ENCODE results near the gene SP6. TPM values are rescaled to one million over a fixed set of nuclear protein-coding genes. Genes with fewer than 3 reads are reported as not detected.

SP6 gene
- 0.22 and 0.43 TPM in 2 replicates for total RNA-seq

DNA sequence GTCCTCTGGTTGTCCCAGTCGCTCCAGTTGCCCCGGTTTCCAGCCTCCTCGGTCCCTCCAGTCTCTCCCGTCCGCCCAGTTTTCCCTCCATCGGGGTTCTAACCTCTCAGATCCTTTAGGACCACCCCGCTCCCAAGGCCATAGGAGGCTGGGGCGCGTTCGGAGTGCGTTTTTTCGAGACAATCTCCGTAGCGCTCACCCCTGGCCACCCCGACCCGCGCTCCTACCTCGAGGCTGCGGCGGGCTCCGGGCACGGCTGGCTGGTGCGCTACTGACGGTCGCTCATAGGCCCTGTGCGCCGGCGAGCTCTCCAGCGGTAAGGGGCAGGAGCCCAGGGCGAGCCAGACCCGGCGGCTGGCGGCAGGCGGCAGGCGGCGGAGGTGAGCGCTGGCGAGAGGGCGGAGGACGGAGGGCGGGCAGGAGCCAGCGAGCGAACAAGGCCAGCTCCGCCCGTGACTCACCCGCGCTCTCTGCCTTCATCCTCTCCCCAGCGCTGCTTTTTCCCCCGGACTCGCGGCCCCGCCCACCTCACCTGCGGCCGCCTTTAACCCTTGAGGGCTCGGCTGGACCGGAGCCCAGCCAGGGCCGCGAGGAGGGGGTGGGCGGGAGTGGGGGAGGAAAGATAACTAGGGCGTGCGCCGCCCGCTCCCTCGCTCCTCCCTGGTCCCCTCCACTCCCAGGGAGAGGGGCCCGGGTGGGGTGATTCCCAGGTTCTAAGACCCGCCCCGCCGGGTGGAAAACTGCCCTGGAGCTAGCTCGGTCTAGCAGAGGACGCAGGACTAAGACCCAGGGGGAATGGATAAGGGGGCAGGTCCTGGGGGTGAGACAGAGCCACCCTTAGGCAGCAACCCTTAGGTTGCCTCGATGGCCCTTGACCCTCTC is at the start of gene SP6:
TSS of gene SP6 (minus strand) at position 472 of the 882 bp plus-strand sequence. CDS start 2,734 bp downstream, outside the sequence.

DNA sequence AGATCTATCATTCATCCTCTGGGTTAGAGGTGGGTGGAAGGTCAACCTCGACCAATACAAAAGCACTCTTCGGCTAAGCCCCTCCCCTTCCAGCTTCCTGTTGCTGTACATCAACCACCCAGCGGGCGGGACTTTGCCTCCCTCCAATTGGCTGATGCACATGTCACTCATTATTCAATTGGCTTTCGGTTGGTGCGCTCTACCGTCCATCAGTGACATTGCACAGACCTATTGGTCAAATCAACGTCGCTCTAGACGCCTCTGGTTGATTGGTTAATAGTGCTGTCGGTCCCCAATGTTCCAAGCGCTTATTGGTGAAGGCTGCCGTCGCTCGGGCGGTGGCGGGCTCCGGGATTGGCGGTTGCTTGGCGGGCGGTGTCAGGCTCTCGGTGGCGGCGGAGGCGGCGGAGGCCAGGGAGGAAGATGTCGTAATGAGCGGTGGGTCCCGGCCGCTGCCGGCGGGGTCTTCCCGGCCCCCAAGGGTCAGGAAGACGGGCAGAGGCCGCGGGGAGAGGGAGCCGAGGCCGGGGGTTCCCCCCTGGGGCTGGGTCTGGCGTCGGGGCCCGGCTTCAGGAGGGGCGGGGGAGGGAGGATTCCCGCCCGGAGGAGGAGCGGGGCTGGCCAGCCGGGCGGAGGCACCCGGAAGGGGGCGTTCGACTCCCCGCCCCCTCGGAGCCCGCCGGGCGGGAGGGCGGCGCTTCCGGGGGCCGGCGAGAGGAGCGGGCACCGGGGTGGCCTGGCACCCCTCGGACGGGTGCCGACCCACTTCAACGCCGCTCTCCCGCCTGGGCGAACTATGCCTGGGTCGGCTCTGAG is 45.1 kb upstream of the SP6 start, which contains the start of gene SP2:
TSS of gene SP2 (plus strand) at position 381 of the 816 bp plus-strand sequence. CDS start at position 432, 51 bp downstream.

DNA sequence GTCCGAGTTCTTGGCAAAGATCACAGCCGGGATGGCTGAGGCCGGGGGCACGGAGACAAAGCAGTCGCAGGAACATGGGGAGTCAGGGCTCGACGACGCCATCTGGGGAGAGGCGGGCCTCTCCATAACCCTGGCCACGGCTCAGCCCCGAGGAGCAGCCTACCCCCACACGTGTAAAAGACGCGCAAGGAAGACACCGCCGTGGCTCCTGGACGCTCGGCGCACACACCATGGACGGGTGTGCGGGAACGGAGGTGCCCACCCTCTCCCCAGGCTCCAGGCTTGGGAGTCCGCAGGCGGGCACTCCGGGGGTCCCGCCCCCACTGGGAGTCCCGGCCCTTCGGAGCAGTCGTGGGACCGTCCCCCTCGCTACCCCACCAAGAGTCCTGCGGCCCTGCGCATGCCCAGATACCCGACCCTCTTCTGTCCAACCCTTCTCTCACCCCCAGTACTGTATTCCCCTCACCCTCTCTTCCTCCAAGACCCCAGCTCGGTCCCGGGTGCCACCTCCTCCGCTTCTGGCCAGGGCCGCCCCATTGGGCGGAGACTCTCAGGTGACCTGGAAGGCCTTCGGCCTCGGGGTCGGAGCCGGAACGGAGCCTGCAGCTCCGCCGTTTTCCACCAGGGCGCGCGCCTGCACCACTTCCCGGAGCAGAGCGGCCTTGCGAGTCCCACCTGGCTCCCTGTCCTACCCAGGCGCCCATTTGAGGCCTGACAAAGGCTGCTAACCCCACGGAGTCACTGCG is 10.0 kb downstream of the SP6 start, which contains the start of gene SCRN2:
TSS of gene SCRN2 (minus strand) at position 532 of the 746 bp plus-strand sequence. CDS start at position 102, 430 bp downstream.

DNA sequence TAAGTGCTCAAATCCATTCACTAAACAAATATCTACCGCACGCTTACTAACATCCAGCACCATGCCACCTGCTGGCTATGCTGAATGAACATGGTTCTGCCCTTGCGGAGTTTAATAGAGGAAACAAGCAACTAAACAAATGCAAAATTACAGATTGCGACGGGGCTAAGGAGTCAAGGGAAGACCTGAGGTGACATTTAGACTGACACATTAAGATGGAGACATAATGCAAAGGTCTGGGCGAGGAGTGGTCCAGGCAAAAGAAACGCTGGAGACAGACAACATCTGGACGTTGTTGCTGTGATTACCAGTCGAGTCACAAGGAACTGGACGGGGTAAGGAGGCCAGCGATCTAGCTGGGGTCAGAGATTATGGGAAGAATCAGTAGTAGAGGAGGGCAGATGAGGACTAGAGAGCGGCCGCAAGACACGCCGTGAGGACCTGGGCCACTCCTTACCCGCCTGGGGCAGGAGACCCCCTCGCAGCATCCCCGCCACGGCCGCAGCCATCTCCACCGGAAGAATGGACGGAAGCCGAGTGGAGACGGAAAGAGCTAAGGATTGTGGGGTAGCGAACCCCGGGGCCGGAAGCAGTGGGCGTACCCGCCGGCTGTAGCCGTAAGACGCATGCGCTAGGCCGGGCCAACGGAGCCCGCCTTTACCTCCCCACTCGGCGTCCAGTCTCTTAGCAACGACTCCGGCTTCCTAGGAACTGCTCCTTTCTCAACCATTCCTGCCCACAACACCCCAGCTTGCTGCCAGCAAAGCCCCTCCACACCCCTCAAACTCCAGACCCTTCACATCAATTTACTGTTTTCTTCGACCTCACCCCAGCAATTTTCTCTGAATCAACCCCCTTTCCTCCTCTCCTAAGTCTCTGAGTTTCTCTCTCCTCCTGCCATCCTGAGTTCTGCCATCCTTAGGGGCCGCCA is 19.7 kb downstream of the SP6 start, which contains the start of the genes LRRC46 and MRPL10:
TSS of gene LRRC46 (plus strand) at position 668 of the 931 bp plus-strand sequence. CDS start 320 bp downstream, outside the sequence.
TSS of gene MRPL10 (minus strand) at position 539 of the 931 bp plus-strand sequence. CDS start at position 509, 30 bp downstream.

DNA sequence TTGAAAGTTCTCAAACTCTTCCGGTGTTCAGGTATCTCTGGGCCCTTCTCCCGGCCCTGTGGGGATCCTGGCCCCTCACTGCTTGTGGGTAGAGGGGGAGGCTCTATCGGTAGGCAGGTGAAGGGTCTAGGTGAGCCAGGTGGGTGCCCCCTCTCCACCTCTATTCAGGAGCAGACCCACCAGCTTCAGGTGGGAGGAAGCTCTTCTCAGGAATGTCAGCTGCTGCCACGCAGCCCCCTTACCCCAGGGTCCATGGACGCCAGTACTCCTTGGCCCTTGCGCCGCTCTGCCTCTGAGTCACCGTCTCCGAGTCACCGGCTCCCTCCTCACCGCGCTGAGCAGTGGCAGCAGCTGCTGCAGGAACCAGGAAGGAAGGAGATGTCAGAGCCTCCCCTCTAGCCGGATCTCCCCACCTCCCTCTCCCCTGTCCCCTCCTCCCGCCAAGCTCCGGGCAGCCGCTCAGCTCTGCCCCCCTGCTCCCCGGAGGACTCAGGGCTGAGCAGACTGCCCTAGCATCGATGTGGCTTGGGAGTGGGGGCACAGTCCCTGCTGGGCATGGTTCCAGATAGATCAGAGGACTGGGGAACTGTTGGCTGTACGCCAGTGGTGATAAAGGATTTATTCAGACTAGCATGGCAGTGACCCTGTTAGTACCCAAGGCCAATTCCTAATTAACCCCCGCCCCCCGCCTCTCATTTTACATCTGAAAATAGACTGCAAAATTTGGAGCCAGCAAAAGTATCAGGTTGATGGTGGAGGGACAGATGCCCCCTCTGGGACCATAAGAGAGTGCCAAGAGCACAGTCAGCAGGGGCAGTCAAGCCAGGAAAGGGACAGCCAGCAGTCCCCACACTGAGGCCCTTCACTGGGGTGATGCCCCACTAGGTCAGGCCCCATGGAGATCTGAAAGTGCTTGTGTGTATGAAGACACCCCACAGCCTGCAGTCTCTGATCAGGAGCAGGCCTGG is 29.3 kb downstream of the SP6 start, which contains the start of gene OSBPL7:
TSS of gene OSBPL7 (minus strand) at position 371 of the 968 bp plus-strand sequence. CDS start 1,516 bp downstream, outside the sequence.

Other genes starting within 250 kb of the SP6 start
- gene KPNB1, start 201.2 kb downstream of the SP6 start, total RNA-seq = 545 and 705 TPM in 2 replicates
- 9.3 and 12.9 TPM in 2 replicates for gene TBKBP1, start 157.0 kb downstream of the SP6 start, total RNA-seq
- gene TBX21, start 117.9 kb downstream of the SP6 start, total RNA-seq = 0.29 TPM in 1 of 2 replicates, not detected in the other
- gene OSBPL7, start 29.4 kb downstream of the SP6 start, total RNA-seq = 3.5 and 4.3 TPM in 2 replicates
- 30.6 and 56.2 TPM in 2 replicates for gene MRPL10, start 19.6 kb downstream of the SP6 start, total RNA-seq
- gene LRRC46, start 19.5 kb downstream of the SP6 start, total RNA-seq = 0.22 and 0.29 TPM in 2 replicates
- 30.8 and 33.7 TPM in 2 replicates for gene SCRN2, start 9.9 kb downstream of the SP6 start, total RNA-seq
- 3.7 and 6.6 TPM in 2 replicates for gene SP2, start 45.1 kb upstream of the SP6 start, total RNA-seq
- 37.9 and 52.0 TPM in 2 replicates for gene PNPO, start 90.4 kb upstream of the SP6 start, total RNA-seq
- not detected in 2 replicates for gene PRR15L, start 106.7 kb upstream of the SP6 start, total RNA-seq
- gene CDK5RAP3, start 120.0 kb upstream of the SP6 start, total RNA-seq = 45.5 and 85.3 TPM in 2 replicates
- gene COPZ2, start 186.6 kb upstream of the SP6 start, total RNA-seq = 35.1 and 90.2 TPM in 2 replicates
- gene NFE2L1, start 197.2 kb upstream of the SP6 start, total RNA-seq = 107 and 420 TPM in 2 replicates